Measurements from ENCODE around the gene NCBP1.

DNA sequence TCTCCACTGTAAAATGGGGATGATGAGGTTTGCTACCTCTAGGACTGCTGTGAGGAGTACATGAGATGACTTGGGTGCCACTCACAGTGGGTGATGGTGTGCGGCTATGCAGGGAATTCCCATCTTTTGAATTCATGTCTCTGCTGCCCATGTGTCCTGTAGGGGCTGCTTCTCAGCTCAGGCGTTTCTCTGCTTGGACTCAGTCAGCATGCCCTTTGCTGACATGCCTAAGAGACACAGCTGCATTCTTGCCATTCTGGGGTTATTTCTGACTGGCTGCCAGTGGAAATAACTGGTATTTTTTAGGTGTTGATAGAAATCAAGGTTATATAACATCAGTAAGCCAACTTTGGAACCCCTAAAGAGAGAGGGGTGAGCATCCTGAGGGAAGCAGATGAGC is 87.8 kb downstream of the NCBP1 start:
- TF ChIP-seq, protein P1, sequence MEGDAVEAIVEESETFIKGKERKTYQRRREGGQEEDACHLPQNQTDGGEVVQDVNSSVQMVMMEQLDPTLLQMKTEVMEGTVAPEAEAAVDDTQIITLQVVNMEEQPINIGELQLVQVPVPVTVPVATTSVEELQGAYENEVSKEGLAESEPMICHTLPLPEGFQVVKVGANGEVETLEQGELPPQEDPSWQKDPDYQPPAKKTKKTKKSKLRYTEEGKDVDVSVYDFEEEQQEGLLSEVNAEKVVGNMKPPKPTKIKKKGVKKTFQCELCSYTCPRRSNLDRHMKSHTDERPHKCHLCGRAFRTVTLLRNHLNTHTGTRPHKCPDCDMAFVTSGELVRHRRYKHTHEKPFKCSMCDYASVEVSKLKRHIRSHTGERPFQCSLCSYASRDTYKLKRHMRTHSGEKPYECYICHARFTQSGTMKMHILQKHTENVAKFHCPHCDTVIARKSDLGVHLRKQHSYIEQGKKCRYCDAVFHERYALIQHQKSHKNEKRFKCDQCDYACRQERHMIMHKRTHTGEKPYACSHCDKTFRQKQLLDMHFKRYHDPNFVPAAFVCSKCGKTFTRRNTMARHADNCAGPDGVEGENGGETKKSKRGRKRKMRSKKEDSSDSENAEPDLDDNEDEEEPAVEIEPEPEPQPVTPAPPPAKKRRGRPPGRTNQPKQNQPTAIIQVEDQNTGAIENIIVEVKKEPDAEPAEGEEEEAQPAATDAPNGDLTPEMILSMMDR (IDR thresholded peaks at IDR 0.05), result no peak
- TF ChIP-seq POLR2AphosphoS5 (IDR thresholded peaks at IDR 0.05), result no peak
- TF ChIP-seq POLR2A (IDR thresholded peaks at IDR 0.05), result no peak
